HUES48 (cell line): ENCODE data around the gene OGFOD2.

Source experiments
- H3K27ac ChIP-seq: one replicate; pipeline ENCODE4 v1.7.0; 2013; ENCODE audit warnings: low read depth, low read length, inconsistent platforms
- H3K27me3 ChIP-seq: 2 replicates; pipeline ENCODE4 v1.6.1; 2013; ENCODE audit warnings: mild to moderate bottlenecking, low read length; ENCODE audit not compliant: control insufficient read depth, insufficient read depth
- H3K36me3 ChIP-seq: 2 replicates; pipeline ENCODE4 v1.6.1; 2013; ENCODE audit warnings: low read length; ENCODE audit not compliant: control insufficient read depth, insufficient read depth
- H3K4me1 ChIP-seq: 2 replicates; pipeline ENCODE4 v1.6.1; 2013; ENCODE audit warnings: mild to moderate bottlenecking, low read length; ENCODE audit not compliant: control insufficient read depth, insufficient read depth
- H3K4me3 ChIP-seq: 2 replicates; pipeline ENCODE4 v1.5.1; 2013; ENCODE audit warnings: mild to moderate bottlenecking, low read depth, low read length
- H3K9ac ChIP-seq: 2 replicates; pipeline ENCODE4 v1.6.1; 2013; ENCODE audit warnings: mild to moderate bottlenecking, low read depth, low read length, moderate library complexity
- H3K9me3 ChIP-seq: 2 replicates; pipeline ENCODE4 v1.6.1; 2013; ENCODE audit warnings: low read length; ENCODE audit not compliant: control insufficient read depth, insufficient read depth

The OGFOD2 gene

GRCh38 chr12:123029550-123029949 is 54.5 kb downstream of the OGFOD2 start:
- no peak overlapping the region for H3K9ac ChIP-seq
- H3K36me3 ChIP-seq = no peaks in the 10 kb centered on the region
- no peaks in the 10 kb centered on the region for H3K9me3 ChIP-seq
- H3K4me1 ChIP-seq = no peaks in the 10 kb centered on the region; the same call in 1 of the 2 replicates
- H3K27ac ChIP-seq = no peak overlapping the region
- H3K27me3 ChIP-seq = no peaks in the 10 kb centered on the region
- no peak overlapping the region for H3K4me3 ChIP-seq
